Measurements from ENCODE around the gene ATP10A.

The ATP10A gene

GRCh38 chr15:25793354-25794050 is 69.6 kb downstream of the ATP10A start:
- peak; percentile 74 for DNase-seq

GRCh38 chr15:25792128-25792527 is 71.0 kb downstream of the ATP10A start:
- no peak for DNase-seq

GRCh38 chr15:25790000-25790660 is 73.0 kb downstream of the ATP10A start:
- DNase-seq = peak; percentile 81

- no peak for DNase-seq
Measured at GRCh38 chr15:25789616-25789999, 73.5 kb downstream of the ATP10A start.

GRCh38 chr15:25789211-25789610 is 73.9 kb downstream of the ATP10A start:
- no peak for DNase-seq

GRCh38 chr15:25787855-25788520 is 75.1 kb downstream of the ATP10A start:
- DNase-seq = peak; percentile 47

- no peak for DNase-seq
Measured at GRCh38 chr15:25787381-25787780, 75.7 kb downstream of the ATP10A start.

- no peak for DNase-seq
Measured at GRCh38 chr15:25786040-25786439, 77.1 kb downstream of the ATP10A start.

GRCh38 chr15:25785641-25786025 is 77.5 kb downstream of the ATP10A start:
- no peak for DNase-seq

GRCh38 chr15:25784876-25785640 is 78.1 kb downstream of the ATP10A start:
- no peak for DNase-seq

GRCh38 chr15:25783607-25784540 is 79.3 kb downstream of the ATP10A start:
- peak; percentile 84 for DNase-seq

GRCh38 chr15:25783134-25783533 is 80.0 kb downstream of the ATP10A start:
- DNase-seq = no peak

GRCh38 chr15:25780479-25781255 is 82.5 kb downstream of the ATP10A start:
- no peak for DNase-seq

- DNase-seq = no peak
Measured at GRCh38 chr15:25778161-25778560, 85.0 kb downstream of the ATP10A start.

GRCh38 chr15:25777037-25777436 is 86.1 kb downstream of the ATP10A start:
- no peak for DNase-seq

- no peak for DNase-seq
Measured at GRCh38 chr15:25776071-25776746, 86.9 kb downstream of the ATP10A start.

GRCh38 chr15:25775317-25775912 is 87.7 kb downstream of the ATP10A start:
- no peak for DNase-seq

GRCh38 chr15:25774871-25775270 is 88.3 kb downstream of the ATP10A start:
- DNase-seq = no peak

- peak; percentile 36 for DNase-seq
Measured at GRCh38 chr15:25773248-25773647, 89.9 kb downstream of the ATP10A start.

- no peak for DNase-seq
Measured at GRCh38 chr15:25772500-25772899, 90.6 kb downstream of the ATP10A start.

Data from suppressor macrophage treated with lipopolysaccharide for 4 hours (primary cell).